ENCODE data around the gene WWOX.

WWOX gene

DNA sequence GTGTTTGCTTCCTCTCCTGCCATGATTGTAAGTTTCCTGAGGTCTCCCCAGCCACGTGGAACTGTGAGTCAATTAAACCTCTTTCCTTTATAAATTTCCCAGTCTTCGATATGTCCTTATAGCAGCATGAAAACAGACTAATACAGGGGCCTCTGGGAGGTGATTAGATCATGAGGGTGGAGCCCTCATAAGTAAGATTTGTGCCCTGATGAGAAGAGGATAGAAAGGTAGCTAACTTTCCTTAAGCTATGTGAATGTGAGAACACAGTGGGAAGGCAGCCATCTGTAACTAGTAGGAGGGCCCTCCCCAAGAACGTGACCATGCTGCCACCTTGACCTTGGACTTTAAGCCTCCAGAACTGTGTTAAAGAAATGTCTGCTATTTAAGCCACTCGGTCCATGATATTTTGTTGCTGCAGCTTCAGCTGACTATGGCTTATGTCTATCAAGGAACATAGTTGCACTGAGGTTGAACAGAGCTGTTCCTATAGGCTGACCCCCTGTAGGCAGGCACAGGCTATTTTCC lies 30.7 kb downstream of the WWOX start:
- ATAC-seq, result no peak
- TF ChIP-seq ZNF8 (CRISPR knock-in tag; IDR thresholded peaks at IDR 0.05) (no peak), ZFP3 (CRISPR knock-in tag; IDR thresholded peaks at IDR 0.05) (no peak), ZNF565 (CRISPR knock-in tag; conservative IDR thresholded peaks at IDR 0.05; ENCODE audit: low read depth) (no peak), PPARA (CRISPR knock-in tag; IDR thresholded peaks at IDR 0.05; ENCODE audit: borderline replicate concordance) (no peak), GLIS3 (CRISPR knock-in tag; IDR thresholded peaks at IDR 0.05) (no peak), BACH2 (CRISPR knock-in tag; IDR thresholded peaks at IDR 0.05; ENCODE audit: borderline replicate concordance) (no peak), OSR1 (CRISPR knock-in tag; IDR thresholded peaks at IDR 0.05) (no peak), TSHZ2 (CRISPR knock-in tag; IDR thresholded peaks at IDR 0.05) (no peak), PATZ1 (CRISPR knock-in tag; IDR thresholded peaks at IDR 0.05; ENCODE audit: borderline replicate concordance) (no peak), SNAI2 (CRISPR knock-in tag; IDR thresholded peaks at IDR 0.05) (no peak), ARNTL (CRISPR knock-in tag; IDR thresholded peaks at IDR 0.05; ENCODE audit: borderline replicate concordance, low read depth) (no peak), ZC3H10 (CRISPR knock-in tag; IDR thresholded peaks at IDR 0.05) (no peak), RARB (CRISPR knock-in tag; IDR thresholded peaks at IDR 0.05) (no peak)
- TF ChIP-seq, protein P1, sequence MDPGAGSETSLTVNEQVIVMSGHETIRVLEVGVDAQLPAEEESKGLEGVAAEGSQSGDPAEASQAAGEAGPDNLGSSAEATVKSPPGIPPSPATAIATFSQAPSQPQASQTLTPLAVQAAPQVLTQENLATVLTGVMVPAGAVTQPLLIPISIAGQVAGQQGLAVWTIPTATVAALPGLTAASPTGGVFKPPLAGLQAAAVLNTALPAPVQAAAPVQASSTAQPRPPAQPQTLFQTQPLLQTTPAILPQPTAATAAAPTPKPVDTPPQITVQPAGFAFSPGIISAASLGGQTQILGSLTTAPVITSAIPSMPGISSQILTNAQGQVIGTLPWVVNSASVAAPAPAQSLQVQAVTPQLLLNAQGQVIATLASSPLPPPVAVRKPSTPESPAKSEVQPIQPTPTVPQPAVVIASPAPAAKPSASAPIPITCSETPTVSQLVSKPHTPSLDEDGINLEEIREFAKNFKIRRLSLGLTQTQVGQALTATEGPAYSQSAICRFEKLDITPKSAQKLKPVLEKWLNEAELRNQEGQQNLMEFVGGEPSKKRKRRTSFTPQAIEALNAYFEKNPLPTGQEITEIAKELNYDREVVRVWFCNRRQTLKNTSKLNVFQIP (CRISPR knock-in tag; IDR thresholded peaks at IDR 0.05; ENCODE audit: borderline replicate concordance, low read depth), result no peak

DNA sequence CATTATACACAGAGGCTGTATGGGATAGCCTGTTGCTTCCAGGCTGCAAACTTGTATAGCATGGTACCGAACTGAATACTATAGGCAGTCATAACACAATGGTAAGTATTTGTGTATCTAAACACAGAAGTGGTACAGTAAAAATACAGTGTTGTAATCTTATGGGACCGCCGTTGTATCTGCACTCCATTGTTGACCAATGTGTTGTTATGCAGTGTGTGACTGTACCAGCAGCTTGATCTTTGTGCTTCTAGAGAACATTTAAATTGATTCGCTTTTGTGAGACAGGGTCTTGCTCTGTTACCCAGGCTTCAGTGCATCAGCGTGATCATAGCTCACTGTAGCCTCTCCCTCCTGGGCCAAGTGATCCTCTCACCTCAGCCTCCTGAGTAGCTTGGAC lies 31.5 kb downstream of the WWOX start:
- no peak for ATAC-seq
- TF ChIP-seq CSRNP3 (CRISPR knock-in tag; IDR thresholded peaks at IDR 0.05) (no peak), GLIS3 (CRISPR knock-in tag; IDR thresholded peaks at IDR 0.05) (no peak), CSDC2 (CRISPR knock-in tag; IDR thresholded peaks at IDR 0.05) (no peak), RARB (CRISPR knock-in tag; IDR thresholded peaks at IDR 0.05) (no peak), ZNF8 (CRISPR knock-in tag; IDR thresholded peaks at IDR 0.05) (no peak), PATZ1 (CRISPR knock-in tag; IDR thresholded peaks at IDR 0.05; ENCODE audit: borderline replicate concordance) (no peak), ESRRG (CRISPR knock-in tag; IDR thresholded peaks at IDR 0.05) (no peak), TOX (CRISPR knock-in tag; IDR thresholded peaks at IDR 0.05; ENCODE audit: borderline replicate concordance) (no peak), TCF4 (CRISPR knock-in tag; IDR thresholded peaks at IDR 0.05; ENCODE audit: borderline replicate concordance) (no peak), BACH2 (CRISPR knock-in tag; IDR thresholded peaks at IDR 0.05; ENCODE audit: borderline replicate concordance) (no peak), ZNF70 (CRISPR knock-in tag; IDR thresholded peaks at IDR 0.05) (no peak), TSHZ2 (CRISPR knock-in tag; IDR thresholded peaks at IDR 0.05) (no peak)
- TF ChIP-seq, protein P1 (CRISPR knock-in tag; IDR thresholded peaks at IDR 0.05; ENCODE audit: borderline replicate concordance, low read depth), result no peak

Data from SK-N-SH treated with all-trans-retinoic acid at 6 μM for 48 hours (cell line).